Measurements from ENCODE around the gene CDC27. TPM values are rescaled to one million over a fixed set of nuclear protein-coding genes. Genes with fewer than 3 reads are reported as not detected.
"Not testable (repeated sequence)": the region's sequence is repeated elsewhere in the genome, so short reads cannot be mapped to it uniquely, and the experiment has no call there.

The CDC27 gene
- total RNA-seq, 1 donor from 2014 or later, result 112 TPM

- Histone ChIP-seq H3K4me3 (no peak overlapping the region), H3K4me1 (peaks cover 5 to 17% of the 10 kb centered on the region in 2 donors), H3K27ac (no peak overlapping the region), H3K27me3 (no peaks in the 10 kb centered on the region), H3K36me3 (no peaks in the 10 kb centered on the region), H3K9me3 (no peaks in the 10 kb centered on the region)
- intact Hi-C loops (cut with DNase I), result loop anchor here (10.0 kb wide), 1 partner anchor 395 kb away; no protein-coding TSS in a partner anchor
- no peak for TF ChIP-seq CTCF (IDR thresholded peaks at IDR 0.05)
- DNase-seq (ENCODE audit: low spot score in 2 of 2), result no peak
Observed at GRCh38 chr17:47219621-47220475, 30.8 kb upstream of the CDC27 start.

GRCh38 chr17:47218896-47219430, 29.9 kb upstream of the CDC27 start:
- H3K36me3 ChIP-seq, result no peaks in the 10 kb centered on the region
- no peak overlapping the region for H3K4me3 ChIP-seq
- no peak for TF ChIP-seq CTCF (IDR thresholded peaks at IDR 0.05)
- intact Hi-C loops (cut with DNase I), result no loop called here
- DNase-seq (ENCODE audit: low spot score in 2 of 2), result no peak
- no peaks in the 10 kb centered on the region for H3K9me3 ChIP-seq
- H3K27ac ChIP-seq, result no peak overlapping the region
- peaks cover 0 to 8% of the 10 kb centered on the region in 2 donors for H3K4me1 ChIP-seq
- H3K27me3 ChIP-seq, result no peaks in the 10 kb centered on the region

- intact Hi-C loops (cut with DNase I); DNase-seq (ENCODE audit: low spot score in 2 of 2); H3K9me3 ChIP-seq; H3K4me1 ChIP-seq; H3K27me3 ChIP-seq; H3K4me3 ChIP-seq; H3K36me3 ChIP-seq; H3K27ac ChIP-seq: not testable (repeated sequence)
Observed at GRCh38 chr17:47217279-47217678, 28.2 kb upstream of the CDC27 start.

GRCh38 chr17:47216821-47217220, 27.7 kb upstream of the CDC27 start:
- H3K27me3 ChIP-seq; intact Hi-C loops (cut with DNase I); H3K4me1 ChIP-seq; H3K4me3 ChIP-seq; H3K9me3 ChIP-seq; H3K27ac ChIP-seq; H3K36me3 ChIP-seq; DNase-seq (ENCODE audit: low spot score in 2 of 2): not testable (repeated sequence)

GRCh38 chr17:47214931-47215330, 25.8 kb upstream of the CDC27 start:
- TF ChIP-seq CTCF (IDR thresholded peaks at IDR 0.05), result no peak
- Histone ChIP-seq H3K4me3 (no peak overlapping the region), H3K36me3 (no peaks in the 10 kb centered on the region)

GRCh38 chr17:47213540-47213939, 24.4 kb upstream of the CDC27 start:
- DNase-seq (ENCODE audit: low spot score in 2 of 2), result no peak
- no peak for TF ChIP-seq CTCF (IDR thresholded peaks at IDR 0.05)
- Histone ChIP-seq H3K4me1 (no peaks in the 10 kb centered on the region), H3K27me3 (no peaks in the 10 kb centered on the region), H3K9me3 (no peaks in the 10 kb centered on the region), H3K36me3 (no peaks in the 10 kb centered on the region), H3K4me3 (no peak overlapping the region), H3K27ac (no peak overlapping the region)
- intact Hi-C loops (cut with DNase I), result no loop called here

More at GRCh38 chr17:47214931-47215330, 25.8 kb upstream of the CDC27 start:
- no peak for DNase-seq (ENCODE audit: low spot score in 2 of 2)
- intact Hi-C loops (cut with DNase I), result no loop called here
- H3K4me1 ChIP-seq, result no peaks in the 10 kb centered on the region
- H3K27me3 ChIP-seq, result no peaks in the 10 kb centered on the region
- no peaks in the 10 kb centered on the region for H3K9me3 ChIP-seq
- no peak overlapping the region for H3K27ac ChIP-seq
